ENCODE data around the gene NUDT5. TPM values are rescaled to one million over a fixed set of nuclear protein-coding genes. Genes with fewer than 3 reads are reported as not detected.

Gene NUDT5
- total RNA-seq, 1 experiment from 2014 or later, result 160 TPM

DNA sequence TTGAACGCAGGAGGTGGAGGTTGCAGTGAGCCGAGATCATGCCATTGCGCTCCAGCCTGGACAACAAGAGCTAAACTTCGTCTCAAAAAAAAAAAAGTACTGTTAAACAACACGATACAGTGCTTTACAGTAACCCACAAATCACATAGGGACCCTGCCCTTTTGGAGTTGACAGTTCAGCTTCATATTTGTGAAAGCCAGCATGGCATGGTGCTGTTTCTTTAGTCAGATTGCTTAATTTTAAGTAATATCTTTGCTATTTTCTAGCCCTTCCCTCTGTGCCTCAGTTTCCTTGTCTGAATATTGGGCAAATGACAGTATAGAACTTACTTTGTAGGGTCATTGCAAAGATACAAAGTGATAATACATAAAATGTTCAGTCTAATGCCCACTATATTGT lies 5.2 kb upstream of the NUDT5 start:
- Histone ChIP-seq H3K4me1 (no peaks in the 10 kb centered on the region), H3K27me3 (replicated peaks; ENCODE audit: control insufficient read depth, insufficient read depth, low read length) (no peaks in the 10 kb centered on the region), H3K4me3 (ENCODE audit: low read depth, low read length) (no peak overlapping the region), H3K36me3 (ENCODE audit: control insufficient read depth, insufficient read depth, low read length) (peaks cover 2% of the 10 kb centered on the region; the same call in 1 of the 2 replicates), H3K9me3 (no peaks in the 10 kb centered on the region)
- Mint-ChIP-seq H3K27ac (ENCODE audit: unreplicated experiment) (no peak overlapping the region), H3K36me3 (ENCODE audit: insufficient read depth, unreplicated experiment) (peaks cover 45% of the 10 kb centered on the region), H3K4me3 (ENCODE audit: unreplicated experiment) (no peak overlapping the region), H3K9me3 (ENCODE audit: unreplicated experiment) (no peaks in the 10 kb centered on the region), H3K27me3 (ENCODE audit: insufficient read depth, unreplicated experiment) (no peaks in the 10 kb centered on the region), H3K4me1 (ENCODE audit: low read depth, unreplicated experiment) (no peaks in the 10 kb centered on the region)
- TF ChIP-seq, protein P1, sequence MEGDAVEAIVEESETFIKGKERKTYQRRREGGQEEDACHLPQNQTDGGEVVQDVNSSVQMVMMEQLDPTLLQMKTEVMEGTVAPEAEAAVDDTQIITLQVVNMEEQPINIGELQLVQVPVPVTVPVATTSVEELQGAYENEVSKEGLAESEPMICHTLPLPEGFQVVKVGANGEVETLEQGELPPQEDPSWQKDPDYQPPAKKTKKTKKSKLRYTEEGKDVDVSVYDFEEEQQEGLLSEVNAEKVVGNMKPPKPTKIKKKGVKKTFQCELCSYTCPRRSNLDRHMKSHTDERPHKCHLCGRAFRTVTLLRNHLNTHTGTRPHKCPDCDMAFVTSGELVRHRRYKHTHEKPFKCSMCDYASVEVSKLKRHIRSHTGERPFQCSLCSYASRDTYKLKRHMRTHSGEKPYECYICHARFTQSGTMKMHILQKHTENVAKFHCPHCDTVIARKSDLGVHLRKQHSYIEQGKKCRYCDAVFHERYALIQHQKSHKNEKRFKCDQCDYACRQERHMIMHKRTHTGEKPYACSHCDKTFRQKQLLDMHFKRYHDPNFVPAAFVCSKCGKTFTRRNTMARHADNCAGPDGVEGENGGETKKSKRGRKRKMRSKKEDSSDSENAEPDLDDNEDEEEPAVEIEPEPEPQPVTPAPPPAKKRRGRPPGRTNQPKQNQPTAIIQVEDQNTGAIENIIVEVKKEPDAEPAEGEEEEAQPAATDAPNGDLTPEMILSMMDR (IDR thresholded peaks at IDR 0.05; ENCODE audit: insufficient read depth in 1 of 2, low read depth in 1 of 2, low read length in 1 of 2, severe bottlenecking in 1 of 2, unreplicated experiment in 1 of 2), result no peak
- ChIA-PET CTCF (no interaction called here), POLR2A (no interaction called here)
- no TSS peak for BruUV-seq (replicated peaks)
- intact Hi-C loops (cut with micrococcal nuclease; ENCODE audit: unreplicated experiment), result no loop called here
- no peak for DNase-seq

DNA sequence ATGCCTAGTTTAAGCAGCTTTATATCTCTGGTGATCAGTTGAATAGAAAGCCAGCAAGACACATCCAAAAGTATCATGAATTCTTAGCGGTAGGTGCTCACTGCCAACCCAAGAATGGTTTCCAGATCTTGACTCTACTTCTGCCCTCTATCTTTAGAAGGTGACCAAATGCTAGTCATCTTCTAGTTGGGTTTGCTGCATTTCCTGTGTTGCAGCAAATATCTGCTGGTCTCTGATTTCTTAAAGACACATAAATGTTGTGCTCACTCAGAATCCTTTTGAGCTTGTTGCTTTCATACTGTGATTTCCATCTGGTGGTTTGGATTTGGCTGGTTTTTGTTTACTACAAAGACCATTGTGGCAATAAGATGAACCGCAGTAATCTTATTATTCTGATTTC lies 2.5 kb upstream of the NUDT5 start:
- Mint-ChIP-seq H3K27ac (ENCODE audit: unreplicated experiment) (no peak overlapping the region), H3K9me3 (ENCODE audit: unreplicated experiment) (no peaks in the 10 kb centered on the region), H3K27me3 (ENCODE audit: insufficient read depth, unreplicated experiment) (no peaks in the 10 kb centered on the region), H3K36me3 (ENCODE audit: insufficient read depth, unreplicated experiment) (peaks cover 42% of the 10 kb centered on the region), H3K4me3 (ENCODE audit: unreplicated experiment) (no peak overlapping the region), H3K4me1 (ENCODE audit: low read depth, unreplicated experiment) (peaks cover 9% of the 10 kb centered on the region)
- no peak for DNase-seq
- Histone ChIP-seq H3K27me3 (replicated peaks; ENCODE audit: control insufficient read depth, insufficient read depth, low read length) (no peaks in the 10 kb centered on the region), H3K36me3 (ENCODE audit: control insufficient read depth, insufficient read depth, low read length) (peaks cover 2% of the 10 kb centered on the region; the same call in 1 of the 2 replicates), H3K4me3 (ENCODE audit: low read depth, low read length) (no peak overlapping the region), H3K9me3 (no peaks in the 10 kb centered on the region), H3K4me1 (peaks cover 5% of the 10 kb centered on the region)
- CTCF ChIA-PET, result no interaction called here
- intact Hi-C loops (cut with micrococcal nuclease; ENCODE audit: unreplicated experiment), result no loop called here
- POLR2A ChIA-PET, result interaction anchor here (0.6 kb wide), 1 partner anchor 84 kb away, joined by 3 read pairs; no protein-coding TSS in a partner anchor
- TF ChIP-seq, protein P1 (IDR thresholded peaks at IDR 0.05; ENCODE audit: insufficient read depth in 1 of 2, low read depth in 1 of 2, low read length in 1 of 2, severe bottlenecking in 1 of 2, unreplicated experiment in 1 of 2), result no peak
- no TSS peak for BruUV-seq (replicated peaks)

DNA sequence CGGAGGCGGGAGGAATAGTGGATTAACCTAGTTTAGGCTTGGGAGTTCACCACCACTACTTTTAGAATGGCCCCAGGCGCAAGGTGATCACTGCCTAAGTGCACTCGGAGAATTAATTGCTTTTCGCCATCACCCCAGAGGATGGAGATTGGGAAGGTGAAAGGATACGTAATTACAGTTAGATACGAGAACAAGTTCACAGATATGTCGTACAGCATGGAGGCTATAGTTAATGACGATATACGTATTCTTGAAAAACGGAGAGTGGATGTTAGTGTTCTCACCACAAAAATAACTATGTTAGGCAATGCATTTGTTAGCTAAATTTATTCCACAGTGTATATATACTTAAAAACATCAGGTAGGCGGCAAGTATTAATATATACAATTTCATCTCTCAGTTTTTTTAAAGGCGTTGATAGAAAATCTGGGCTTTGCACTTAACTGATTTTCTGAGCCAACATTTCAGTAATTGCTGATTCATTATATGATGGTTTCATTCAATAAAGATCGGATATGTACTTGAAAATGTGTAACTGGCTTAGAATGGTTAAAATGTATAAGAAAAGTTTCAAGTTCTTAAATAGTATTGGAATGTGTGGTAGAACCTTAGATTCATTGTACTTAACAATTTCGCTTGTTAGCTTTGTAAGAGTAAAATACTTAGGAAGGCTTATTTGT lies 980 bp upstream of the NUDT5 start:
- H3K4me1 Mint-ChIP-seq (ENCODE audit: low read depth, unreplicated experiment), result peaks cover 14% of the 10 kb centered on the region
- H3K27ac Mint-ChIP-seq (ENCODE audit: unreplicated experiment), result peak overlapping the region; percentile 95
- H3K36me3 Mint-ChIP-seq (ENCODE audit: insufficient read depth, unreplicated experiment), result peaks cover 44% of the 10 kb centered on the region
- Histone ChIP-seq H3K4me3 (ENCODE audit: low read depth, low read length) (peak overlapping the region; percentile 80), H3K27me3 (replicated peaks; ENCODE audit: control insufficient read depth, insufficient read depth, low read length) (no peaks in the 10 kb centered on the region), H3K36me3 (ENCODE audit: control insufficient read depth, insufficient read depth, low read length) (no peaks in the 10 kb centered on the region), H3K9me3 (no peaks in the 10 kb centered on the region), H3K4me1 (peaks cover 5% of the 10 kb centered on the region)
- TF ChIP-seq, protein P1 (IDR thresholded peaks at IDR 0.05; ENCODE audit: insufficient read depth in 1 of 2, low read depth in 1 of 2, low read length in 1 of 2, severe bottlenecking in 1 of 2, unreplicated experiment in 1 of 2), result no peak
- no peaks in the 10 kb centered on the region for H3K9me3 Mint-ChIP-seq (ENCODE audit: unreplicated experiment)
- no peak for DNase-seq
- CTCF ChIA-PET, result interaction anchor here (0.9 to 1.0 kb wide), 3 partner anchors 17 to 66 kb away, joined by 3 read pairs; no protein-coding TSS in a partner anchor
- POLR2A ChIA-PET, result interaction anchor here (0.7 to 1.4 kb wide), 4 partner anchors 10 to 154 kb away, joined by 3 to 16 read pairs (median 4); partner anchors contain the start of gene UPF2
- H3K27me3 Mint-ChIP-seq (ENCODE audit: insufficient read depth, unreplicated experiment), result no peaks in the 10 kb centered on the region
- intact Hi-C loops (cut with micrococcal nuclease; ENCODE audit: unreplicated experiment), result no loop called here
- BruUV-seq (replicated peaks), result TSS peak; percentile 61
- H3K4me3 Mint-ChIP-seq (ENCODE audit: unreplicated experiment), result peak overlapping the region; percentile 97

All from Caco-2 (cell line).